ENCODE data around the gene AEBP2.
"Not testable (repeated sequence)": the region's sequence is repeated elsewhere in the genome, so short reads cannot be mapped to it uniquely, and the experiment has no call there.

The AEBP2 gene

GRCh38 chr12:19456176-19456575 lies 16.9 kb downstream of the AEBP2 start:
- no peak for DNase-seq

- DNase-seq = no peak
Measured at GRCh38 chr12:19457561-19457960, 18.3 kb downstream of the AEBP2 start.

- DNase-seq = no peak
Measured at GRCh38 chr12:19458733-19459132, 19.4 kb downstream of the AEBP2 start.

GRCh38 chr12:19461999-19462398 lies 22.7 kb downstream of the AEBP2 start:
- DNase-seq = no peak

- no peak for DNase-seq
Measured at GRCh38 chr12:19462406-19462805, 23.1 kb downstream of the AEBP2 start.

GRCh38 chr12:19464192-19464580 lies 24.9 kb downstream of the AEBP2 start:
- DNase-seq = no peak

GRCh38 chr12:19465711-19466110 lies 26.4 kb downstream of the AEBP2 start:
- no peak for DNase-seq

- no peak for DNase-seq
Measured at GRCh38 chr12:19474147-19474546, 34.9 kb downstream of the AEBP2 start.

GRCh38 chr12:19475884-19476505 lies 36.7 kb downstream of the AEBP2 start:
- not testable (repeated sequence) for DNase-seq

GRCh38 chr12:19477071-19477470 lies 37.8 kb downstream of the AEBP2 start:
- no peak for DNase-seq

GRCh38 chr12:19480459-19480858 lies 41.2 kb downstream of the AEBP2 start:
- no peak for DNase-seq

GRCh38 chr12:19482036-19482435 lies 42.7 kb downstream of the AEBP2 start:
- DNase-seq = no peak

- DNase-seq = no peak
Measured at GRCh38 chr12:19482551-19483109, 43.3 kb downstream of the AEBP2 start.

- DNase-seq = no peak
Measured at GRCh38 chr12:19483727-19484126, 44.4 kb downstream of the AEBP2 start.

- DNase-seq = no peak
Measured at GRCh38 chr12:19484738-19485137, 45.4 kb downstream of the AEBP2 start.

GRCh38 chr12:19485240-19485639 lies 45.9 kb downstream of the AEBP2 start:
- no peak for DNase-seq

GRCh38 chr12:19489168-19489567 lies 49.9 kb downstream of the AEBP2 start:
- DNase-seq = no peak

GRCh38 chr12:19490908-19491307 lies 51.6 kb downstream of the AEBP2 start:
- DNase-seq = no peak

- DNase-seq = no peak
Measured at GRCh38 chr12:19491863-19492262, 52.6 kb downstream of the AEBP2 start.

GRCh38 chr12:19496219-19496878 lies 57.1 kb downstream of the AEBP2 start:
- no peak for DNase-seq

GRCh38 chr12:19498099-19498498 lies 58.8 kb downstream of the AEBP2 start:
- DNase-seq = no peak

- no peak for DNase-seq
Measured at GRCh38 chr12:19499030-19499429, 59.7 kb downstream of the AEBP2 start.

- no peak for DNase-seq
Measured at GRCh38 chr12:19506497-19506896, 67.2 kb downstream of the AEBP2 start.

- DNase-seq = peak; percentile 41
Measured at GRCh38 chr12:19507823-19508222, 68.5 kb downstream of the AEBP2 start.

- DNase-seq = no peak
Measured at GRCh38 chr12:19510461-19510860, 71.2 kb downstream of the AEBP2 start.

All from midbrain (tissue), 1 donor.